Activated naive CD8-positive, alpha-beta T cell treated with anti-CD3 and anti-CD28 coated beads for 36 hours (primary cell): ENCODE data around the gene PCYT2. TPM values are rescaled to one million over a fixed set of nuclear protein-coding genes. Genes with fewer than 3 reads are reported as not detected.
"Not testable (repeated sequence)": the region's sequence is repeated elsewhere in the genome, so short reads cannot be mapped to it uniquely, and the experiment has no call there.

ENCODE experiments used
- DNase-seq: peaks from one replicate; pipeline ENCODE4 v3.0.0; 2021
- H3K27ac Mint-ChIP-seq: one replicate; pipeline ENCODE4 v1.8.0; 2022; ENCODE audit warnings: mild to moderate bottlenecking, moderate library complexity, mixed read lengths
- H3K27me3 Mint-ChIP-seq: one replicate; pipeline ENCODE4 v1.8.0; 2022; ENCODE audit warnings: mild to moderate bottlenecking, mixed read lengths
- H3K36me3 Mint-ChIP-seq: one replicate; pipeline ENCODE4 v1.8.0; 2021; ENCODE audit warnings: mild to moderate bottlenecking, mixed read lengths
- H3K4me1 Mint-ChIP-seq: one replicate; pipeline ENCODE4 v1.8.0; 2021; ENCODE audit warnings: mixed read lengths
- H3K4me3 Mint-ChIP-seq: one replicate; pipeline ENCODE4 v1.8.0; 2022; ENCODE audit warnings: mild to moderate bottlenecking, moderate library complexity, mixed read lengths
- H3K9me3 Mint-ChIP-seq: one replicate; pipeline ENCODE4 v1.8.0; 2022; ENCODE audit warnings: mixed read lengths
- total RNA-seq, 2 experiments: library from RNA; stranded (reverse); gene quantifications; one replicate each; pipeline ENCODE4 v1.2.3, GENCODE V29; 2021

The PCYT2 gene
- 10 to 100 TPM; 20.8 to 21.4 TPM for total RNA-seq

DNA sequence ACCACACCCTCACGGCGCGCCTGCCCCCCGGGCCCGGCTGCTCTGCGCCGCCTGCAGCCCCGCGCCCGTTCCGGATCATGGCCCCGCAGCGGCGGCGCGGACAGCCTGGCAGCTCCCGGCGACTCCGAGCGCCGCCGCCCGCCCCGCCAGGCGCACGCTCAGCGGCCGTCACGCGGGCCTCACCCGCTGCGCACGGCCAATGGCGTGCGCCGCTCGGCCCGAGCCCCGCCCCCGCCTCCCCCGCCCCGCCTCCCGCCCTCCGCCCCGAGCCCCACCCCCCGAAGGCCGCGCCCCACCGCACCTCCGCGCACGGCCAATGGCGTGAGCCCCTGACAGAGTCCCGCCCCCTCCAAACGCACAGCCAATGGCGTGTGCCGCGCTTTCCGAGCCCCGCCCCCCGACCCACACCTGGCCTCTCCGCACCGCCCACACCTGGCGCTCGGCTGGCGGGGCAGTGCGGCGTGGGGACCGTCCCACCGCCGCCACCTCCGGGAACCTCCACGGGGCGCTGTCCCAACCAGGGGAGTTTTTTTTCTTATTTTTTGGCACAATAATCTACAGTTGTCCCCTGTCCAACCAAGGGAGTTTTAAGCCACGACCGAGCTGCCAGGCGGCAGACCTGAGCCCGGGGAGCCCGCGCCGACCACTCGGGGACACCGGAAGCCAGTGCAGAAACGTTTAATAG is at the start of gene PCYT2:
Gene PCYT2 (minus strand): TSS at position 123 of the 685 bp plus-strand sequence. CDS start 44 bp downstream, at position 79.
- H3K4me3 Mint-ChIP-seq = peak within 1 kb of the TSS; percentile 83

DNA sequence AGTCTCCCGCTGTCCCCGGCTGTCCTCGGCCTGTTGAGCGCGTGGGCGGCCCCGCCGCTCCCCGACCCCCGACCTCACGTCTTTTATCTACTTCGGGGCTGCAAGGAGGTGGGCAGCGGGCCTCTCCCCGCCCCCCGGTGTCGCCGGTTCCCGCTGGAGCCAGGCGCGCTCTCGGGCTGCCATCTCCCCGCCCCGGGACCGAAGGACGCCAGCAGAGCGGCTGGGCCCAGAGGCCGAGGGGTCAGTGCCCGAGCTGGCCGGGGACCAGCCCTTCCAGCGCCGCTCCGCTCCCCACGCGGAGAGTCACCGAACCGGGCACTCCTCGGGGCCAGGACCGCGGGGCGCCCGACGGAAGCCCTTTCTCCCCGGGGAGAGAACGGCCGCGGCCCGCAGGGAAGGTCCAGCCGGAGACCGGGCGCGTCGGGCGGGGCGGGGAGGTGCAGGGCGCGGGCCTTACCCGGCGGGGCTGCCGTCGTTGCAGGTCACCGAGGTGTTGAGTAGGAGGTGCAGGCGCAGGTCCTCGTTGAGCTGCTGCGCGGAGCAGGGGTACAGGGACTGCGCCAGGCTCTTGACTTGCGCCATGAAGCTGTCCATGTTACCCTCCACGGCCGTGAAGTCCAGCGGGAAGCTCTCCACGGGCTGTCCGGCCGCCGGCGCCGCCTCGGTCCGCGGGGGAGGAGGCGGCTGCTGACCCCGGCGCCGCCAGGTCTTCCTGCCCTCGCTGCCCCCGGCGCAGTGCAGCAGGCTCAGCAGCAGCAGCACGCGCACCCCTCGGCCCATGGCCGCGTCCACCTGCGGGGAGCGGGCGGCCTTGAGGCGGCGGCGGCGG is 49.1 kb upstream of the PCYT2 start:
- DNase-seq = no peak
- H3K4me1 Mint-ChIP-seq = no peaks in the 10 kb centered on the region
- no peaks in the 10 kb centered on the region for H3K9me3 Mint-ChIP-seq
- H3K27me3 Mint-ChIP-seq = peaks cover 41% of the 10 kb centered on the region
- H3K27ac Mint-ChIP-seq = no peak overlapping the region
- H3K36me3 Mint-ChIP-seq = no peaks in the 10 kb centered on the region
- H3K4me3 Mint-ChIP-seq = no peak overlapping the region

More for the DNA sequence above, at the start of gene PCYT2:
- Mint-ChIP-seq H3K4me1 (peaks cover 8% of the 10 kb centered on the region), H3K9me3 (no peaks in the 10 kb centered on the region), H3K36me3 (peaks cover 5% of the 10 kb centered on the region), H3K27ac (peak within 1 kb of the TSS; percentile 42), H3K27me3 (no peaks in the 10 kb centered on the region)
- peak; percentile 94 for DNase-seq

DNA sequence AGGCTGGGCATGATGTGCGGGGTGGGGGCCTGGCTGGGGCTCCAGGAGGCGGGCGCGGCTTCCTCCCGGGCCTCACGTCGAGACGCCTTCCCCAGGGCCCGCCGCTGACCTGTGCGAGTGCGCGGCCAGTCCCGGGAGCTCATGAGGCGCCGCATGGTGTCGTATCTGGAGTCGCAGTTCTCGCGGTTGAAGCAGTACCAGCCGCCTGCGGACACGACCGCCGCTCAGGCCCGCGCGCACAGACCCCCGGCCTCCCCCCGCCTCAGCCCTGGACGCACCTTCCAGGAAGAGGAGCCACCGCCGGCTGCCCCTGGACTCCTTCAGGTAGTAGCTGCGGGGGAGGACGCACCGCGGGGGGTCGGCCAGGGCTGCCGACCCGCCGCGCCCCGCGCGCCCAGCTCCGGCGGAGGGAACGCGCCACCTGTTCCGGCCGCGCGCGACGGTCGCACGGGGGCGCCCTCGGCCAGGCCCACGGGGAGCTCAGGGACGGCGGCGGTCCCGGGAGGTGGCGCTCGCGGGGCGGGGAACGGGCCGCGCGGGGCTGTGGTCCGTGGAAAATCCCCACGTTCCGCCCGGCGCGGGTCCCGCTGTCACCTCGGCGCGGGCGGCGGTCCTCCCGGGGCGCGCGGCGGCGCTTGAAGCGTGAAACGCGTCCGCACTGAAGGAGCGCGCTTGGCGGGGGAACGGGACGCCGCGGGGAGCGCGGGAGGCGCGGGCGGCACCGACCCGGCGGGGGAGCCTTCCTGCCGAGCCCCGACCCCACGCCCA is 48.3 kb upstream of the PCYT2 start:
- H3K27me3 Mint-ChIP-seq = peaks cover 41% of the 10 kb centered on the region
- no peaks in the 10 kb centered on the region for H3K36me3 Mint-ChIP-seq
- H3K4me3 Mint-ChIP-seq = no peak overlapping the region
- H3K27ac Mint-ChIP-seq = no peak overlapping the region
- peak; percentile 81 for DNase-seq
- H3K4me1 Mint-ChIP-seq = no peaks in the 10 kb centered on the region
- no peaks in the 10 kb centered on the region for H3K9me3 Mint-ChIP-seq

DNA sequence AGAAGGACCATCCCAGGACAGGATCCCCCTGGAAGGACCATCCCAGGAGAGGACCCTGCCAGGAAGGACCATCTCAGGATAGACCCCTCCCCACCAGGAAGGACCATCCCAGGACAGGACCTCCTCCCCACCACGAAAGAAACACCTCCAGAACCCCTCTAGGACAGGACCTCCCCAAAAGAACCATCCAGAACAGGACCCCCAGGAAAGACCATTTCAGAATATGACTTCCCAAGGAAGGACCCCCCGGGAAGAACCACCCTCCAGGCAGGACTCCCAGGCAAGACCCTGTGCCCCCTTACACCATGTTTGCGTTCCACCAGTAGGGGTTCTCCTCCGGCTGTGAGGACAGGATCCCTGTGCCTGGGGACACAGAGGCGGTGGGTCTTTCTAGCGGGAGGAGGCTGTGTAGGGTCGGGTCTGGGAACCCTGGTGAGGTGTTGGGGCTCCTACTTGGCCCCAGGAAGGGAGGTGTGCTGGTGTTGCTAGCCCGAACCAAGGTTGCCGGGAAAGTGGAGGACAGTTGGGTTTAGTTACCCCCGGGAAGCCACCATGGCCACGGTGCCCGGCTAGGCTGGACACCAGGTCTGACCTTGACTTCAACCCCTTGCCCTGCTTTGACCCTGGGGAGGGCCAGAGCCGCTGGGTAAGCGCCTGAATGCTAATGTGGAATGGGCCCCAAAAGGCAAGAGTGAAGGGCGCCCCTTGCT is 47.6 kb upstream of the PCYT2 start:
- H3K4me3 Mint-ChIP-seq = peak overlapping the region; percentile 45

DNA sequence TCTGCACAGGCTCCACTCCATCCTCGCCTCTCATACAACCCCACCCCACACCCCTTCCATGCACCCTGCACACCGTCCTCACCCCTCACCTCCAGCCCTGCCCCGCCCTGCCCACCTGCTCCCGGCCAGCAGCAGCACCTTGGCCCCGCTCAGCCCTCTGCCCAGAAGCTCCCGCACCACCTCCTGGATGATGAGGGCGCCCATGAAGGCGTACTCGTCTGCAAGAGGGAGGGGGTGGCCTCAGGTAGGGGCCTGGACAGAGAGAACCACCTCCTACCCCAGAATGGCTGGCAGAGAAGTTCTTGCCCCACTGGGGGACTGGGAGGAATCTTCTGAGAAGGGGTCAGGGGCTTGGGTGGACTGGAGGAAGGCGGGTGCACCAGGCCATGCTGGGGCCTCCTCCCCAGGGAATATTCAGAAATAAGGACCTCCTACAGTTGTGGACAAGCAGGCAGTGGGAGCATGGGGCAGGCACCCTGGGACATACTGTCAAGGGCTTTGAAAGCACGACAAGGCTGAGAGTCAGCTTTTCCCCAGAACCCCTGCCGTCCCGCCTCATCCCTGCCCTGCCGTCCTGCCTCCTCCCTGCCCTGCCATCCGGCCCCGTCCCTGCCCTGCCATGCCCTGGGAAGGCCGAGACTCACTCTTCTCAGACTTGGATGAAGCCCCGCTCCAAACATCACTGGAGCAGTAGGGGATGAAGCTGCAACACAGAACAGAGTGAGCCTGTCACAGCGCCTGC is 46.7 kb upstream of the PCYT2 start:
- Mint-ChIP-seq H3K4me1 (no peaks in the 10 kb centered on the region), H3K36me3 (no peaks in the 10 kb centered on the region), H3K27me3 (peaks cover 29% of the 10 kb centered on the region), H3K9me3 (no peaks in the 10 kb centered on the region), H3K4me3 (no peak overlapping the region), H3K27ac (no peak overlapping the region)
- DNase-seq = no peak

More for the DNA sequence above, 47.6 kb upstream of the PCYT2 start:
- DNase-seq = no peak
- Mint-ChIP-seq H3K36me3 (no peaks in the 10 kb centered on the region), H3K9me3 (no peaks in the 10 kb centered on the region), H3K27ac (no peak overlapping the region), H3K27me3 (peaks cover 38% of the 10 kb centered on the region), H3K4me1 (no peaks in the 10 kb centered on the region)

DNA sequence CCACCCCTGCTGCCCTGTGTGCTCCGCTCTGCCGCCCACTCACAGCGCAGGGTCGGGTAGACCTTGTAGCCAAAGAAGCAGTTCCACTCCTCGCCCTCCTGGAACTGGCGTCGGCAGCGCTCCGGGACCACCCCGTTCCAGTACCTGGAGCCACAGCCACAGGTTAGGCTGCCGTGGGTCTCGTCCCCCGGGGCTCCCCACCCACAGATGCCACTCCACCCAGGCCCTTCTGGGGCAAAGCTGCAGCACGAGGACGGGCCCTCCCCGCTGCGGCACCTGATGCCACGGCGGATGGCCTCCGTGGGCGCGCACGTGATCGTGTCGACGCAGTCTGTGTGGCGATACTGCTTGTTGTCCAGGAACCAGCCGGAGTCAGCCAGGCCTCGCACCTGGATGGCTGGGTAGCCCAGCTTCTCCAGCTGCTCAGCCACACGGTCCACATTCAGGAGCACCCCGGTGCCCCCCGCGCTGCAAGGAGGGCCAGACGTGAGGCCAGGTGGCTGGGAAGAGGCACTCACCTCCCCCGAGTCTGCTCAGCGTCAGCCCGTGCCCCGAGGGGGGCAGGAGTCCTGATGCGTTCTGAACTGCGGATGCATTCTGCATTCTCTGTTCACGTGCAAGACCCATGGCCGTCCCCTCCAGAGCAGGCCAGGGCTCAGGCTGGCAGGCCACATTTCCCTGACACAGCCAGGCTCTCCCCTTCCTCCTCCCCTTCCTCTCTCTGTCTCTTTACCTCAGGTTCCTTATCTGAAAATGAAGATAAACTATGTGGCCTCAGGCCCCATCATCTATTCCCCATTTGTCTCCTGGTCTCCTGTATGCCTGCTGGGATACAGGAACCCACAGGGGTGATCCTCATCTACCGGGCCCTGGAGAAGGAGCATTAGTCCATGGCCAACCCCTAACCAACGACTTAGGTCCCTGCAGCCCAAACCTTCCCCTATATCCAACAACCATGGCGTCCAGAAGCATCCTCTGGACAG is 45.7 kb upstream of the PCYT2 start:
- Mint-ChIP-seq H3K36me3 (no peaks in the 10 kb centered on the region), H3K4me1 (peaks cover under 1% of the 10 kb centered on the region), H3K9me3 (no peaks in the 10 kb centered on the region), H3K27ac (no peak overlapping the region), H3K27me3 (peaks cover 21% of the 10 kb centered on the region), H3K4me3 (no peak overlapping the region)
- DNase-seq = no peak

DNA sequence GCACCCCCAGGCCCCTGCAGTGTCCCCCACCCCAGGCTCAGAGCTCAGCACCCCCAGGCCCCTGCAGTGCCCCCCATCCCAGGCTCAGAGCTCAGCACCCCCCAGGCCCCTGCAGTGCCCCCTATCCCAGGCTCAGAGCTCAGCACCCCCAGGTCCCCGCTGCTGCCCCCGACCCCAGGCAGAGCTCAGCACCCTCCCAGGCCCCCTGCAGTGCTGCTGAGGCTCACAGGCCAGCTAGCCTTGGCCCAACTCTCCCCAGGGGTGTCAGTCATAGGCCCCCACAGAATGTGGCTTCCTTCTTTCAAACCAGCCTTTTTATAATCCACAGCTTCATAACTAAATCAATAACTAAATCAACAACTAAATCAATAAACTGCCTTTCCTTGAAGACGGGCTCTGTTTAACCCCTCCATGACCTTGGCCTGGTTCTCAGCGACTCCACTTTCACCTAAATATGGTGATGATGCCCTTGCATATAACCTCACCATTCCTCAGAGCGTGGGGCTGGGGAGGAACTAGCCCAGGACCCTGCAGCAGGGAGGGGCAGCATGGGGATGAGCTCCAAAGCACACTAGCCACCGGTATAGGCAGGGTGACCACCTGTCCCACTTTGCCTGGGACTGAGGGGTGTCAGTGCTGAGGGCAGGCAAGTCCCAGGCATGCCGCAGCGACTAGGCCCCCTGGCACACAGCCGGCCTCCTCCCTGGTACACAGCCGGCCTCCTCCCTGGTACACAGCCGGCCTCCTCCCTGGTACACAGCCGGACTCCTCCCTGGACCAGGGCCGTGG is 44.8 kb upstream of the PCYT2 start:
- Mint-ChIP-seq H3K9me3 (no peaks in the 10 kb centered on the region), H3K27me3 (peaks cover 20% of the 10 kb centered on the region), H3K27ac (no peak overlapping the region), H3K4me1 (peaks cover 2% of the 10 kb centered on the region), H3K36me3 (no peaks in the 10 kb centered on the region), H3K4me3 (no peak overlapping the region)
- DNase-seq = no peak

DNA sequence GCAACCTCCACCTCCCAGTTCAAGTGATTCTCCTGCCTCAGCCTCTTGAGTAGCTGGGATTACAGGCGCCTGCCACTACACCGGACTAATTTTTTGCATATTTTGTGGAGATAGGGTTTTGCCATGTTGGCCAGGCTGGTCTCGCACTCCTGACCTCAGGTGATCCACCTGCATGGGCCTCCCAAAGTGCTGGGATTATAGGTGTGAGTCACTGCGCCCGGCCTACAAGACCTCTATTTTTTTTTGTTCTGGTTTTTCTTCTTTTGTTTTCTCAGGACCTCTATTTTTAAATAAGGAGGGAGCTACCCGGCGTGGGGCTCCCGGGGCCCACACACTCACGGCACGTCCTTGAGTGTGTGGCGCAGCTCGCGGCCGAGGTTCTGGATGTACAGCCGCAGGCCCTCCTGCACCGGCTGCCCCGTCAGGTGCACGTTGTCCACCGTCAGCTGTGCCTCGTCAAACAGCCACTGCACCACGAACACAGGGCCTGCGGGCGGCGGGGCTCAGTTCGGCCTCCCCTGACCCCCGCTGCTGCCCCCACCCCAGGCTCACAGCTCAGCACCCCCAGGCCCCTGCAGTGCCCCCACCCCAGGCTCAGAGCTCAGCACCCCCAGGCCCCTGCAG is 44.0 kb upstream of the PCYT2 start:
- Mint-ChIP-seq H3K36me3 (no peaks in the 10 kb centered on the region), H3K27ac (no peak overlapping the region), H3K9me3 (no peaks in the 10 kb centered on the region), H3K27me3 (peaks cover 20% of the 10 kb centered on the region), H3K4me1 (peaks cover 2% of the 10 kb centered on the region), H3K4me3 (no peak overlapping the region)
- DNase-seq = no peak

DNA sequence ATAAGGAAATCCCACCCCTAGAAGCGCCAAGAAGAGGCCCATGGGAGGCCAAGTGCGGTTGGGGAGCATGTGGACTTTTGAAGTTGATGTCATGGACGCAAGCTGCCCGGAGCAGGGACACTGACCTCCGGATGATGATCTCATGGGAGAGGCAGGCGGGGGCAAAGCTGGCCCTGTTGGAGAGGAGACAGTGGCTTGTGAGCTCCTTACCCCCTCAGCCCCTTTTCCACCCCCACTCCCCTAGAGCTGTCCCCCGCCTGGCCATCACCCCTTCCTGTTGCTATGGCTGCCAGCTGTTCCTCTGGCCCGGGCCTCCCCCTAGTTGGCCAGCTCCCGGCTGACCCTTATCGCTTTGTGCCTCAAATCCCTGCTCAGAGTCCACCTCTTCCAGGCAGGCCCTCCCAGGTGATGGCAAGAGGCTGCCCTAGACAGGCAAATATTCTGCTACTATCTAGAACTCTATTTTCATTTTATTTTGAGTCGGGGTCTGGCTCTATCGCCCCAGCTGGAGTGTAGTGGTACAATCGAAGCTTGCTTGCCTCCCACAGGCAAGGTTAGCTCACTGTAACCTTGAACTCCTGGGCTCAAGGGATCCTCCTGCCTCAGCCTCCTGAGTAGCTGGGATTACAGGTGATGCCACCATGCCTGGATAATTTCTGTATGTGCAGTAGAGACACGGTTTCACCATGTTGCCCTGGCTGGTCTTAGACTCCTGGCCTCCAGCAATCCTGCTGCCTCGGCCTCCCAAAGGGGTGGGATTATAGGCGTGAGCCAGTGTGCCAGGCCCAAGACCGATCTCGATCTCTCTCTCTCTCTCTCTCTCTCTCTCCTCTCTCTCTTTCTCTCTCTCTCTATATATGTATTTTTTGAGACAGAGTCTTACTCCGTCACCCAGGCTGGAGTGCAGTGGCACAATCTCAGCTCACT is 43.2 kb upstream of the PCYT2 start:
- Mint-ChIP-seq H3K4me3 (no peak overlapping the region), H3K4me1 (peaks cover 2% of the 10 kb centered on the region), H3K36me3 (no peaks in the 10 kb centered on the region), H3K27me3 (peaks cover 20% of the 10 kb centered on the region), H3K27ac (no peak overlapping the region), H3K9me3 (no peaks in the 10 kb centered on the region)
- no peak for DNase-seq

DNA sequence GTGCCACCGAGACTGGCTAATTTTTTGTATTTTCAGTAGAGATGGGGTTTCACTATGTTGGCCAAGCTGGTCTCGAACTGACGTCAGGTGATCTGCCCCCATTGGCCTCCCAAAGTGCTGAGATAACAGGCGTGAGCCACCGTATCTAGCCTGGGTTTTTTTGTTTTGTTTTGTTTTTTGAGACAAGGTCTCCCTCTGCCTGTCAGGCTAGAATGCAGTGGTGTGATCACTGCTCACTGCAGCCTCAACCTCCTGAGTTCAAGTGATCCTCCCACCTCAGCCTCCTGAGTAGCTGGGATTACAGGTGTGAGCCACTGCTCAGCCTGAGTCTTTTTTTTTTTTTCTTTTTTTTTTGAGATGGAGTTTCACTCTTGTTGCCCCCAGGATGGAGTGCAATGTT is 42.2 kb upstream of the PCYT2 start:
- H3K4me3 Mint-ChIP-seq, H3K4me1 Mint-ChIP-seq, H3K36me3 Mint-ChIP-seq, DNase-seq, H3K9me3 Mint-ChIP-seq, H3K27ac Mint-ChIP-seq: not testable (repeated sequence)
- peaks cover 13% of the 10 kb centered on the region for H3K27me3 Mint-ChIP-seq

DNA sequence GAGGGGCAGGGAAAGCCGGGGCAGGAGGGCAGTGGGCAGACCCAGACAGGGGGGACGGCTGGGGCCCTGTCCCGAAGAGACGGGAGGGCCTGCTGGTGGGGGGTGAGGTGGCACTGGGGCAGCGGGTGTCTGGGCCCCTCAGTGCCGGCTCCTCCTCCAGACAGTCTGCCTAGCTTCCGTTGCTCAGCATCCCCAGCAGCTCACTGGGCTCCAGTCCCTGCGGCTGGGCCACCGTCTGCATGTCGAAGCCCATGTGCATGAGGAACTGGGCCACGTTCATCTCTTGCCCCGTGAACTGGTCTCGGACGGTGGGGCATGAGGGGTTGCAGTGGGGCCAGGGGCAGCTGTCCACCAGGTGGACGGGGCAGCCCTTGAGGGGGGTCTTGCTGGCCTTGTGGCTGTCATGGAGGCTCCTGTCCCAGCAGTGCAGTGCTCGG is 41.6 kb upstream of the PCYT2 start:
- Mint-ChIP-seq H3K4me1 (peaks cover 2% of the 10 kb centered on the region), H3K27ac (no peak overlapping the region), H3K4me3 (no peak overlapping the region), H3K36me3 (no peaks in the 10 kb centered on the region), H3K27me3 (peaks cover 6% of the 10 kb centered on the region), H3K9me3 (no peaks in the 10 kb centered on the region)
- no peak for DNase-seq
